ENCODE measurements around the gene EML1.

GRCh38 chr14:99891266-99891665, 98.1 kb downstream of the EML1 start:
- TF ChIP-seq CTCF (conservative IDR thresholded peaks at IDR 0.05; ENCODE audit: low read length) (no peak), EZH2phosphoT487 (IDR thresholded peaks at IDR 0.05; ENCODE audit: borderline replicate concordance, low read depth, low read length) (no peak)
